Astrocyte (in vitro differentiated cells and primary cell): ENCODE data around the gene MAP2K2. TPM values are rescaled to one million over a fixed set of nuclear protein-coding genes. Genes with fewer than 3 reads are reported as not detected.

Experiments
- DNase-seq: peaks from one replicate; pipeline ENCODE4 v3.0.0-alpha.2; 2010; ENCODE audit warnings: low read depth
- FAIRE-seq: peaks from 2 replicates; lab custom pipeline; 2011; peaks lifted over from hg19 to GRCh38; lab: Jason Lieb, UNC
- H2AFZ ChIP-seq: 2 replicates; pipeline ENCODE4 v1.6.0; 2012; ENCODE audit warnings: low read depth, low read length, inconsistent platforms
- H3K27ac ChIP-seq: 2 replicates; pipeline ENCODE4 v1.5.1; 2011; ENCODE audit warnings: low read depth, low read length, inconsistent platforms
- H3K27me3 ChIP-seq: 2 replicates; pipeline ENCODE4 v1.6.0; 2011; ENCODE audit warnings: low read length, inconsistent platforms; ENCODE audit not compliant: insufficient read depth
- H3K36me3 ChIP-seq: 2 replicates; pipeline ENCODE4 v1.5.1; 2011; ENCODE audit warnings: low read length, inconsistent platforms; ENCODE audit not compliant: insufficient read depth
- H3K4me1 ChIP-seq: 2 replicates; pipeline ENCODE4 v1.5.1; 2011; ENCODE audit warnings: low read length, inconsistent platforms; ENCODE audit not compliant: insufficient read depth
- H3K4me2 ChIP-seq: 2 replicates; pipeline ENCODE4 v1.6.0; 2012; ENCODE audit warnings: low read length, inconsistent platforms
- H3K4me3 ChIP-seq: 2 replicates; pipeline ENCODE4 v1.5.1; 2011; ENCODE audit warnings: low read depth, mild to moderate bottlenecking, low read length, inconsistent platforms; ENCODE audit not compliant: insufficient read depth
- H3K79me2 ChIP-seq: 2 replicates; pipeline ENCODE4 v1.6.0; 2012; ENCODE audit warnings: mild to moderate bottlenecking, low read length, inconsistent platforms; ENCODE audit not compliant: insufficient read depth
- H3K9ac ChIP-seq: 2 replicates; pipeline ENCODE4 v1.6.0; 2012; ENCODE audit warnings: mild to moderate bottlenecking, low read length, inconsistent platforms
- H3K9me3 ChIP-seq: 2 replicates; pipeline ENCODE4 v1.5.1; 2012; ENCODE audit warnings: low read depth, mild to moderate bottlenecking, low read length, inconsistent platforms; ENCODE audit not compliant: insufficient read depth
- H4K20me1 ChIP-seq: 2 replicates; pipeline ENCODE4 v1.6.0; 2012; ENCODE audit warnings: low read length, inconsistent platforms; ENCODE audit not compliant: insufficient read depth
- H3K27ac Mint-ChIP-seq: one replicate; pipeline ENCODE4 v1.8.0; 2021; ENCODE audit warnings: mild to moderate bottlenecking, mixed read lengths; ENCODE audit not compliant: unreplicated experiment
- H3K27me3 Mint-ChIP-seq: one replicate; pipeline ENCODE4 v1.8.0; 2021; ENCODE audit warnings: low read depth, mixed read lengths; ENCODE audit not compliant: unreplicated experiment
- H3K36me3 Mint-ChIP-seq: one replicate; pipeline ENCODE4 v1.8.0; 2021; ENCODE audit warnings: low read depth, mixed read lengths; ENCODE audit not compliant: unreplicated experiment
- H3K4me1 Mint-ChIP-seq: one replicate; pipeline ENCODE4 v1.8.0; 2021; ENCODE audit warnings: low read depth, mixed read lengths; ENCODE audit not compliant: unreplicated experiment
- H3K4me3 Mint-ChIP-seq: one replicate; pipeline ENCODE4 v1.8.0; 2021; ENCODE audit warnings: mild to moderate bottlenecking, moderate library complexity, mixed read lengths; ENCODE audit not compliant: unreplicated experiment
- H3K9me3 Mint-ChIP-seq: one replicate; pipeline ENCODE4 v1.8.0; 2021; ENCODE audit warnings: mild to moderate bottlenecking, mixed read lengths; ENCODE audit not compliant: unreplicated experiment
- EZH2 ChIP-seq: IDR thresholded peaks from 2 replicates; pipeline ENCODE4 v1.6.1; 2012; ENCODE audit warnings: mild to moderate bottlenecking, low read length, inconsistent platforms; ENCODE audit not compliant: insufficient read depth
- total RNA-seq: library from RNA; stranded (reverse); gene quantifications from 2 replicates; pipeline ENCODE4 v1.2.1, GENCODE V29; 2021
- TF ChIP-seq, protein P1 (sequence below): IDR thresholded peaks from 2 replicates; pipeline ENCODE4 v1.5.1; 2011; ENCODE audit warnings: low read depth, mild to moderate bottlenecking, inconsistent platforms, low read length, moderate library complexity; ENCODE audit not compliant: insufficient read depth

MAP2K2 gene
- total RNA-seq, 1 donor from 2014 or later: 190 TPM

DNA sequence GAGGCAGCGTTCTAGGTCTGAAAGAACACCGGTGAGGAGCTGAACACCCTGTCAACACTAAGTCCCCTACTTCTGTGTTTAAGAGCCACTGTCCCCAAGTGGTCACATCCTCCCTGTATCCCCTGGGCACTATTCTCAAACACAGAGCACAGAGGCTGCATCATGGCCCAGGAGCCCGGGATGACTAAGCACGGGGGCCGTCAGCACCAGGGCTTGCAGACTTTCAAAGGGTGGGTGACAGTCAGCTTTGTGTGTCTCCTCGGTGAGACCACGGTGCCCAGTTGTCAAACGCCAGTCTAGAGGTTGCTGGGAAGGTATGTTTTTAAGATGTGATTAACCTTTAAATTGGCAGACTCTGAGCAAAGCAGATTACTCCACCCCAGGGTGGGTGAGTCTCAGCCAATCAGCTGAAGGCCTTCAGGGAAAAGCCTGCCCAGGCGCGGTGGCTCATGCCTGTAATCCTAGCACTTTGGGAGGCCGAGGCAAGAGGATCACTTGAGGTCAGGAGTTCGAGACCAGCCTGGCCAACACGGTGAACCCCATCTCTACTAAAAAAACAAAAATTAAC lies 8.0 kb downstream of the MAP2K2 start:
- peaks cover 10% of the 10 kb centered on the region for H3K36me3 Mint-ChIP-seq
- no peaks in the 10 kb centered on the region for H3K27me3 Mint-ChIP-seq
- no peak for DNase-seq
- Histone ChIP-seq H4K20me1 (peaks cover 75% of the 10 kb centered on the region), H3K9me3 (no peaks in the 10 kb centered on the region), H3K36me3 (peaks cover 7% of the 10 kb centered on the region), H2AFZ (no peak overlapping the region), H3K27me3 (no peaks in the 10 kb centered on the region), H3K4me2 (no peak overlapping the region), H3K4me1 (peaks cover 3% of the 10 kb centered on the region), H3K4me3 (no peak overlapping the region), H3K79me2 (peaks cover 51% of the 10 kb centered on the region), H3K27ac (no peak overlapping the region), H3K9ac (no peak overlapping the region)
- no peak overlapping the region for H3K4me3 Mint-ChIP-seq
- no peaks in the 10 kb centered on the region for H3K9me3 Mint-ChIP-seq
- TF ChIP-seq, protein P1, sequence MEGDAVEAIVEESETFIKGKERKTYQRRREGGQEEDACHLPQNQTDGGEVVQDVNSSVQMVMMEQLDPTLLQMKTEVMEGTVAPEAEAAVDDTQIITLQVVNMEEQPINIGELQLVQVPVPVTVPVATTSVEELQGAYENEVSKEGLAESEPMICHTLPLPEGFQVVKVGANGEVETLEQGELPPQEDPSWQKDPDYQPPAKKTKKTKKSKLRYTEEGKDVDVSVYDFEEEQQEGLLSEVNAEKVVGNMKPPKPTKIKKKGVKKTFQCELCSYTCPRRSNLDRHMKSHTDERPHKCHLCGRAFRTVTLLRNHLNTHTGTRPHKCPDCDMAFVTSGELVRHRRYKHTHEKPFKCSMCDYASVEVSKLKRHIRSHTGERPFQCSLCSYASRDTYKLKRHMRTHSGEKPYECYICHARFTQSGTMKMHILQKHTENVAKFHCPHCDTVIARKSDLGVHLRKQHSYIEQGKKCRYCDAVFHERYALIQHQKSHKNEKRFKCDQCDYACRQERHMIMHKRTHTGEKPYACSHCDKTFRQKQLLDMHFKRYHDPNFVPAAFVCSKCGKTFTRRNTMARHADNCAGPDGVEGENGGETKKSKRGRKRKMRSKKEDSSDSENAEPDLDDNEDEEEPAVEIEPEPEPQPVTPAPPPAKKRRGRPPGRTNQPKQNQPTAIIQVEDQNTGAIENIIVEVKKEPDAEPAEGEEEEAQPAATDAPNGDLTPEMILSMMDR: no peak
- no peak for TF ChIP-seq EZH2
- peaks cover 1% of the 10 kb centered on the region for H3K4me1 Mint-ChIP-seq
- FAIRE-seq: no peak
- H3K27ac Mint-ChIP-seq: no peak overlapping the region

DNA sequence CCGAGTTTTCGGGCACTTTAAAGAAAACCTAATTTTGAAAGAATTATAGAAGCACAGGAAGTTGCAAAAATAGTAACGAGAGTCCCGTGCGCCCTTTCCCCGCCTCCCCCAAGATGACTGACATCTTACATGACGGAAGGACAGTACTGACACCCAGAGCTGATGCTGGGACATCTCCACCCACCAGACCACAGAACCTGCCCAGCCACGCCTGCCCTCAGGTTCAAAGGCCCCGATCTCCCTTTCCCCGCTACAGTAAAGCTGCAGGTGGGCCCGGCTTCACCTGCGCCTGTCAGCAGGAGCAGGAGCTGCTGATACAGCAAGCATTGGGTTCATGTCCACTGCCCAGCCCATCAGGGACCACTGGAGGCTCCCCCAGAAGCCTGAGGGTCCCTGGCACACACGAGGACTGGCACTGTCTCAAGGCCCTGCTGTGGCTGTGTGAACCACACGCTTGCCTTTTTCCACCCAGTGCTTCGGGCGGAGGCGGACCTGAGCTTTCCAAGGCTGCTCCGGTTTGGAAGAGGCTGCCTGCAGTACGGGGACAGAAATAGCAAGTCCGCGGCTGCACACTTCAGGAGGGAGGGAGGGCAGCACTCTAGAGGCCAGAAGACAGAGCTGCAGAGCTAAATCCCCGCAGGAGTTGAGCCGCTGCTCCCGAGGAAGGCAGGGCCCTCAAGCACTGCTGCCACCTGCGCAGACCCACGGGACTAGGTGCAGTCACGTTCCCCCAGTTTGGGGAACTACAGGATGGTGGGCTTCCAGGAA lies 8.7 kb downstream of the MAP2K2 start:
- Histone ChIP-seq H3K27me3 (no peaks in the 10 kb centered on the region), H3K4me2 (no peak overlapping the region), H3K9ac (no peak overlapping the region), H3K79me2 (peaks cover 44% of the 10 kb centered on the region), H3K4me3 (no peak overlapping the region), H4K20me1 (peaks cover 73% of the 10 kb centered on the region), H3K27ac (no peak overlapping the region), H3K9me3 (no peaks in the 10 kb centered on the region), H2AFZ (no peak overlapping the region), H3K4me1 (no peaks in the 10 kb centered on the region), H3K36me3 (peaks cover 7% of the 10 kb centered on the region)
- Mint-ChIP-seq H3K27me3 (no peaks in the 10 kb centered on the region), H3K9me3 (no peaks in the 10 kb centered on the region), H3K4me1 (peaks cover 1% of the 10 kb centered on the region), H3K36me3 (peaks cover 10% of the 10 kb centered on the region), H3K27ac (no peak overlapping the region), H3K4me3 (no peak overlapping the region)
- TF ChIP-seq, protein P1: no peak
- TF ChIP-seq EZH2: no peak
- FAIRE-seq (no peak), DNase-seq (no peak)

DNA sequence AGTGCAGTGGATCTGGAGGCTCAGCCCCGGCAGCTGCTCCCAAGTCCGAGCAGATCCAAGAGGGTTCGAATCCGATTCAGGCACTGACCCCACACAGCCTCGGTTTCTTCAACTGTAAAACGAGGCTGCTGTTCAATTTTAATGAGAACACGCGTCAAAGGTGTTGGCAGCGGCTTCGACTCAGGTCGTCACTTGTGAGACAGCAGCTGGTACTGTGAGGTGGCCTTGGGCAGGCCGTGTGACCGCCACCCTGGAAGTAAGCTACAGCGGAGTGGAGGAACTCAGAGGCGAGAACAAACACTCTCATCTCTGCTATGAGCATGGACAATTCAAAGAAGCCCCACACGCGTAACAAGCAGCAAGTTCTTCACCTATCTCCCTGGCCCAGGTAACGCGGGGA lies 9.7 kb downstream of the MAP2K2 start:
- no peak overlapping the region for H3K4me3 ChIP-seq
- no peak overlapping the region for H3K4me3 Mint-ChIP-seq
- TF ChIP-seq, protein P1: no peak
- TF ChIP-seq EZH2: no peak
- H3K9me3 Mint-ChIP-seq: no peaks in the 10 kb centered on the region
- no peaks in the 10 kb centered on the region for H3K4me1 ChIP-seq
- peaks cover 13% of the 10 kb centered on the region for H3K36me3 Mint-ChIP-seq
- H3K27me3 Mint-ChIP-seq: no peaks in the 10 kb centered on the region
- peaks cover 8% of the 10 kb centered on the region for H3K36me3 ChIP-seq
- no peaks in the 10 kb centered on the region for H3K27me3 ChIP-seq
- peaks cover 34% of the 10 kb centered on the region for H3K79me2 ChIP-seq
- H4K20me1 ChIP-seq: peaks cover 63% of the 10 kb centered on the region
- H3K27ac ChIP-seq: no peak overlapping the region
- no peak overlapping the region for H3K27ac Mint-ChIP-seq
- FAIRE-seq (no peak), DNase-seq (no peak)
- no peak overlapping the region for H3K9ac ChIP-seq
- H3K4me2 ChIP-seq: no peak overlapping the region
- no peak overlapping the region for H2AFZ ChIP-seq
- H3K4me1 Mint-ChIP-seq: no peaks in the 10 kb centered on the region
- no peaks in the 10 kb centered on the region for H3K9me3 ChIP-seq
